Stomach (tissue), 4 donors: ENCODE data around the gene C4BPB.

ENCODE experiments used
- POLR2A ChIP-seq, 4 donors: fragments of 450-650 bp; IDR thresholded peaks; one replicate each; pipeline ENCODE4 v1.6.1; 2016; ENCODE audit warnings: antibody characterized with exemption in 4 of 4, control low read depth in 2 of 4, mild to moderate bottlenecking in 1 of 4, moderate library complexity in 1 of 4
- TF ChIP-seq, protein P1 (sequence below), 7 experiments: fragments of 450-650 bp in 4 of 7; fragments of 200-600 bp in 3 of 7; sonication (generic) in 3 of 7; IDR thresholded peaks; one replicate each; pipeline ENCODE4 v1.5.1; 2016 to 2019; ENCODE audit warnings: antibody characterized with exemption in 7 of 7, control low read depth in 2 of 7, mild to moderate bottlenecking in 1 of 7

DNA sequence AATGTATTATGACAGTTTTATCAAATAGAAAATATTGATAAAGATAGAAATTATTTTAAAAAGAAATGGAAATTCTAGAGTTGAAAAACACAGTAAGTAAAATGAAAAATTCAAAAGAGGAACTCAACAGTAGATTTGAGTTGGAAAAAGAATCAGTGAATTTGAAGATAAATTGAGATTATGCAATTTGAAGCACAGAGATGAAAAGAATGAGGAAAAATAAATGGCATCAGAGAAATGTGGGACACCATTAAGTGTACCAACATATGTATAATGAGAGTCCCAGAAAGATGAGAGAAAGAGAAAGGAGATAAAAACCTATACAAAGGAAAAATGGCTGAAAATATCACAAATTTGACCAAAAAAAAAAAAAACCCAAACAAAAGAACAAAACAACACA lies 40.4 kb downstream of the C4BPB start:
- TF ChIP-seq, protein P1, sequence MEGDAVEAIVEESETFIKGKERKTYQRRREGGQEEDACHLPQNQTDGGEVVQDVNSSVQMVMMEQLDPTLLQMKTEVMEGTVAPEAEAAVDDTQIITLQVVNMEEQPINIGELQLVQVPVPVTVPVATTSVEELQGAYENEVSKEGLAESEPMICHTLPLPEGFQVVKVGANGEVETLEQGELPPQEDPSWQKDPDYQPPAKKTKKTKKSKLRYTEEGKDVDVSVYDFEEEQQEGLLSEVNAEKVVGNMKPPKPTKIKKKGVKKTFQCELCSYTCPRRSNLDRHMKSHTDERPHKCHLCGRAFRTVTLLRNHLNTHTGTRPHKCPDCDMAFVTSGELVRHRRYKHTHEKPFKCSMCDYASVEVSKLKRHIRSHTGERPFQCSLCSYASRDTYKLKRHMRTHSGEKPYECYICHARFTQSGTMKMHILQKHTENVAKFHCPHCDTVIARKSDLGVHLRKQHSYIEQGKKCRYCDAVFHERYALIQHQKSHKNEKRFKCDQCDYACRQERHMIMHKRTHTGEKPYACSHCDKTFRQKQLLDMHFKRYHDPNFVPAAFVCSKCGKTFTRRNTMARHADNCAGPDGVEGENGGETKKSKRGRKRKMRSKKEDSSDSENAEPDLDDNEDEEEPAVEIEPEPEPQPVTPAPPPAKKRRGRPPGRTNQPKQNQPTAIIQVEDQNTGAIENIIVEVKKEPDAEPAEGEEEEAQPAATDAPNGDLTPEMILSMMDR (IDR thresholded peaks at IDR 0.05) = no peak
- no peak for TF ChIP-seq POLR2A (IDR thresholded peaks at IDR 0.05)
